Daoy (cell line): ENCODE results near the gene MGMT. TPM values are rescaled to one million over a fixed set of nuclear protein-coding genes. Genes with fewer than 3 reads are reported as not detected.

Source experiments
- DNase-seq: peaks from one replicate; pipeline ENCODE4 v3.0.0-alpha.2; 2015; ENCODE audit warnings: low read depth
- total RNA-seq: library from RNA; depleted of rRNA; stranded (reverse); fragments of >200 nt; shearing (Covaris generic); gene quantifications from 2 replicates; pipeline ENCODE4 v1.2.3, GENCODE V29; 2014

The MGMT gene
- total RNA-seq, 1 experiment from 2014 or later, result 14.9 TPM

- DNase-seq, result no peak
These were observed 242.1 kb downstream of the MGMT start for GRCh38 chr10:129709101-129709500.

GRCh38 chr10:129709627-129710509, 242.8 kb downstream of the MGMT start:
- no peak for DNase-seq

GRCh38 chr10:129710510-129710847, 243.4 kb downstream of the MGMT start:
- DNase-seq, result no peak

- DNase-seq, result no peak
These were observed 244.2 kb downstream of the MGMT start for GRCh38 chr10:129711291-129711690.

GRCh38 chr10:129712000-129712399, 245.0 kb downstream of the MGMT start:
- no peak for DNase-seq

GRCh38 chr10:129713659-129714265, 246.7 kb downstream of the MGMT start:
- DNase-seq, result no peak

- no peak for DNase-seq
These were observed 248.8 kb downstream of the MGMT start for GRCh38 chr10:129715805-129716204.

- DNase-seq, result no peak
These were observed 249.2 kb downstream of the MGMT start for GRCh38 chr10:129716211-129716681.

GRCh38 chr10:129716881-129717280, 249.8 kb downstream of the MGMT start:
- no peak for DNase-seq

GRCh38 chr10:129717816-129718547, 250.9 kb downstream of the MGMT start:
- no peak for DNase-seq

- no peak for DNase-seq
These were observed 251.7 kb downstream of the MGMT start for GRCh38 chr10:129718548-129719414.

GRCh38 chr10:129719415-129719739, 252.3 kb downstream of the MGMT start:
- no peak for DNase-seq

GRCh38 chr10:129719889-129720590, 253.0 kb downstream of the MGMT start:
- DNase-seq, result no peak

- DNase-seq, result no peak
These were observed 258.0 kb downstream of the MGMT start for GRCh38 chr10:129725011-129725410.

- DNase-seq, result no peak
These were observed 258.4 kb downstream of the MGMT start for GRCh38 chr10:129725482-129725881.

- no peak for DNase-seq
These were observed 259.0 kb downstream of the MGMT start for GRCh38 chr10:129725890-129726631.

- DNase-seq, result no peak
These were observed 260.0 kb downstream of the MGMT start for GRCh38 chr10:129727071-129727470.

GRCh38 chr10:129727495-129727894, 260.5 kb downstream of the MGMT start:
- DNase-seq, result no peak

- no peak for DNase-seq
These were observed 261.3 kb downstream of the MGMT start for GRCh38 chr10:129728246-129728820.
